Colon (tissue), 2 donors: ENCODE data around the gene SH2D5.
"Not testable (repeated sequence)": the region's sequence is repeated elsewhere in the genome, so short reads cannot be mapped to it uniquely, and the experiment has no call there.

Experiments
- FAIRE-seq: peaks from 2 replicates; lab custom pipeline; 2012; peaks lifted over from hg19 to GRCh38; lab: Jason Lieb, UNC
- donor health status: control.
- donor health status: control.

Gene SH2D5

DNA sequence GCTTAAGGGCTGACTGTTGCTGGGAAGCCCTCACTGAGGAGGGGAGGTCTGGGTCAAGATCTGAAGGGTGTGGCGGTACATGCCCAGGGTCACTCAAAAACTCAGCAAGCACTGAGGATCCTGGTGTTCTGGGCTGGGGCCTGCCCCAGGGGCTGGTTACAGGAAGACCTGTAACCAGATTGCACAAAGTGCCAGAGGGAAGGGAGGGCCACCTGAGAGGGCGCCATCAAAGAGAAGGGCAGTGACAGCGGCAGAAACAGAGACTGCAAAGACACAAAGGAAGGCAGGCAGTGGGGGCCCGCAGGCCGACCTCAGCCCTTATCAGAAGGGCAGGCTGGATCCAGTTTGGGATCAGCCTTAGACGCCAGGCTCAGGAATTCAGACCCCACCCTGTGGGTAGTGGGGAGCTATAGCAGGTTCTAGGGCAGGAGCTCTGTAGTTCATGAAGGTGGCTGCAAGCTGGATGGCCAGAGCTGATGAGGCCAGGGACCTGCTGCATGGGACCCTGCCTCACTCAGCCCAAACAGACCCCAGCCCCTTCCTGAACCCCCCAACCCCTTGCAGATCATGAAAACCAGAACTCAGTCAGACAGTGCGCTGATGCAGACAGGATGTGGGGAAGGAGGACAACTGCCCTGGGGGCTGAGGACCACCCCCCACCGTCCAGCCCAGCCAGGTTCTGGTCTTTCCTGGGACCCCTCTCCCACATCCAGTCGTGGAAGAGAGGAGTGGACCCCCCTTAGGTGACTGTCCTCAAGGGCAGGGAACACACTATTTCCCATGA lies 3.9 kb downstream of the SH2D5 start:
- FAIRE-seq, result no peak

DNA sequence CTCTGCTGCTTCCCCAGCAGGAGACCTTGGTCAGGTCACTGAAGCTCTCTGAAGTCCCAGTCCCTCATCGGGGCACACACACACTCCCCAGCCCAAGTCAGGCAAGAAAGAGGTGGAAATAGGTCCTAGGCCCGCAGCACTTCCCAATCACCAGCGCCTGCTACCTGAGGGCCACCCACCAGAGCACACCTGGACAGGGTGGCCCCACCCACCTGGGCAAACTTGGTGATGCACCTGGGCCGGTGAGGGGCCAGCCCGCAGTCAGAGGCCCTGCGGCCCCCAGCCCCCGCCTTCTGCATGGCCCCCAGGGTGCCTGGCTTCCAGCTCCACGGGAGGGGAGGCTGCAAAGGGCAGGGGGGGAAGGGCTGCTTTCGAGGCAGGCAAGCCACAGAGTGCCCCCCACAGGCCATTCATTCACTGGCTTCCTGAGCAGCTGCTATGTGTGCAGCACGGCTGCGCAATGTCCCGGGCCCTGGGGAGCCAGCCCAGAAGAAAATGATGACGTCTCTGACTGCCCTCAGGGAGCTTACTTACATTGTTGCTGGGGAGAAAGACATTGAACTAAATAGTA lies 4.7 kb downstream of the SH2D5 start:
- no peak for FAIRE-seq

DNA sequence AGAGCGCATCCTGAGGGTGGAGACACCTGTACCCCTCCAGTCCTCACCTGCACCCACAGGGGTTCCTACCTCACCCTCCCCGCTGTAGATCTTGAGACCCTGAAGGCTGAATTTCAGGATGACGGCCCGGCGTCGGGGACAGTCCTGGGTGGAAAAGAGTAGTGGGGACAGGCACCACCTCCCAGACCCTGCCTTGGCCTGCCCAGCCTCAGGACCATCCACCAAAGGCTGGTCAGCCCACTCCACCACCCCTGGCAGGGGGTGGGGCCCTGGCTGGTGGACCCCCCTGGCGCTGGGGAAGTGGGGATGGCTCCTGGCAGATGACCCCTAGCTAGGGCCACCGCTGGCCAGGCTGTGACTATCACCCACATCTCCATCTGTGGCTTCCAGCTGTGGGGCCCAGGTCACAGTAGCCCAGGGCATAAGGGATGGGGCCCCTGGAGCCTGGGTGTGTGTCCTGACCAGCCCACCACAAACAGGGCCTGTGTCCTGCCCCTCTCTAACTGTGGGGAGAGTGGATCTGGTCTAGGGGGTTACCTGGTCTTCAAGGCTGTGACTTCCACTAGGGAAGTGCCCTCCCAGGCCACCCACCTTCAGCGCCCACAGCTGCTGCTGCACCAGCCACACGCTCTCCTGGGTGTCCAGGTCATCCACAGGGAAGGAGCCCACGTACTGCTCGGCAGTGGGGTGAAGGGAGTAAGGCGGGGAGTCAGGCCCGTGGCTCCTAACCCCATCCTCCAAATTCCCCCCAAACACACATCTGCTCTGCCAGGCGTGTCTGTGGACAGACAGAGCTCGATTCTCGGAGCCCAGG lies 5.4 kb downstream of the SH2D5 start:
- no peak for FAIRE-seq

DNA sequence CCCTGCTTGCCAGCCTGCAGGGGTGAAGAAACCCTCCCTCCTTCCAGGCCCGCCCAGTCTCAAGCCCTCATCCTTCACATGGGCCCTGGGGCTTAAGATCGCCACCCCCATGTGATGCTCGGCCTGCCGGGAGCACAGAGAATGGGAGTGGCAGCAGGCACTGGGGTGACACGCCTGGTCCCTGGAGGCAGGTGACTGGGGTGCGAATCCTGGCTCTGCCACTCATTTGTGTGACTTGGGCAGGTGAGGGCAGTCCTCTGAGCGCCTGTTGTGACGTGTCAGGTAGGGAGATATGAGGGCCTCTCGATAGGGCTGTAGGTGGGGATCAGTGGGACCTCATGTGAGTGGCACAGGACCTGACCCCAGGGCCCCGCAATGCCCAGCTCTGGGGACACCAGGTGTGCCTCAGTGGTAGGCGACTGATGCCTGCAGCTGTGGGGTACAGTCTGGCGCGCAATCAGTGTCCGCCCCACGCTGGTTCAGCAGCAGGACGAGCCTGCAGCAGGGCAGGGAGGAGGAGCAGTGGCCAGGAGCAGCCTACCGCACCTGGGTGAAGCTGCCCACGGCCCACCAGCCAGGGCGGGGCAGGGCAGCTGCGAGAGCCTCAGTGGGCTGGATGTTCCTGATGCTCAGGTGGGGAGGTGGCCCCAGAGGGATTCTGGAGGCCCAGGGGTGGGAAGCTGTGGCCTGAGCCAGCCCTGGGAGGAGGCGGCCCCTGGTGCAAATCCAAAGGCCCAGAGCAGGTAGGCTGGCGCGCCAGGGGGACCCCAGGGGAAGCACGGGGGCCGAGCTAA lies 6.2 kb downstream of the SH2D5 start:
- FAIRE-seq, result no peak

DNA sequence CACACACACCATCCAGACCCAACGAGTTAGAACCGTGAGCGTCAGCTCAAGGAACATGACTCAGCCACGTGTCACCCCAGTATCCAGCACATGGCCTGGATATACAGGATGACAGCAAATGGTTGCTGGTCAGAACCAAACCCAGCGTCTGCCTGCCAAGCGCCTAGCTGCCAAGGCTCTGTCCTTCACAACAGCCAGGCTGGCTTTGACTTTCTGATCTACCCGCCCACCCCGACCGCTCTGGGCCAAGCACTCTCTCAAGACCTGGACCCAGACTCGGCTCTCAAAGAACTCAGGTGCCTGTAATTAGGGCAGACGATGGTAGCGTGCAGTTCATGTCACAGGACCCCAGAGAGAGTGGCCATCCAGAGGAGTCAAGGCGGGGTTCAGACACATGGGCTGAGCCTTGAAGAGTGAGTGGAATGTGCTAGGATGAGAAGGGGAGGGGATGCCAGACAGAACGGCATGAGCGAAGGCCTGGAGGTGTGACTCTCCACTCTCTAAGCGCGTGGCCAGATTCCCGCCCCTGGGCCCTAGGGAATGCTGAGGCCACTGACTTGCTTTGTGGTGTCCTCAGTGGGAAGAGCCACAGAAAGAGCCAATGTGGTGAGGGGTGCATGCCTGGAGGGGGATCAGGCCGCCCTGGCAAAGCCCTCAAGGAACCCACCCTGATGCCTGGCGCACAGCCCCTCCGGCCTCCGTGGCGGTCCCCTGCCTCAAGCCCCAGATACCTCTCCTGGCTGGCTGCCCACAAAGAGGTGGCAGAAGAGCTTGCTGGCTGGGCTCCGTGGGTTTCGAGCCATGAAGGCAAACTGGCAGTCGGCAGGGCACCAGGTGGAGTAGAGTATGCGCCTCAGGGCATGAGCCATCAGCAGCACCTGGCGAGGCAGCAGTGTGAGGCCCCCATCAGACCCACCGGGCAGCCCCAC lies 7.0 kb downstream of the SH2D5 start:
- no peak for FAIRE-seq

DNA sequence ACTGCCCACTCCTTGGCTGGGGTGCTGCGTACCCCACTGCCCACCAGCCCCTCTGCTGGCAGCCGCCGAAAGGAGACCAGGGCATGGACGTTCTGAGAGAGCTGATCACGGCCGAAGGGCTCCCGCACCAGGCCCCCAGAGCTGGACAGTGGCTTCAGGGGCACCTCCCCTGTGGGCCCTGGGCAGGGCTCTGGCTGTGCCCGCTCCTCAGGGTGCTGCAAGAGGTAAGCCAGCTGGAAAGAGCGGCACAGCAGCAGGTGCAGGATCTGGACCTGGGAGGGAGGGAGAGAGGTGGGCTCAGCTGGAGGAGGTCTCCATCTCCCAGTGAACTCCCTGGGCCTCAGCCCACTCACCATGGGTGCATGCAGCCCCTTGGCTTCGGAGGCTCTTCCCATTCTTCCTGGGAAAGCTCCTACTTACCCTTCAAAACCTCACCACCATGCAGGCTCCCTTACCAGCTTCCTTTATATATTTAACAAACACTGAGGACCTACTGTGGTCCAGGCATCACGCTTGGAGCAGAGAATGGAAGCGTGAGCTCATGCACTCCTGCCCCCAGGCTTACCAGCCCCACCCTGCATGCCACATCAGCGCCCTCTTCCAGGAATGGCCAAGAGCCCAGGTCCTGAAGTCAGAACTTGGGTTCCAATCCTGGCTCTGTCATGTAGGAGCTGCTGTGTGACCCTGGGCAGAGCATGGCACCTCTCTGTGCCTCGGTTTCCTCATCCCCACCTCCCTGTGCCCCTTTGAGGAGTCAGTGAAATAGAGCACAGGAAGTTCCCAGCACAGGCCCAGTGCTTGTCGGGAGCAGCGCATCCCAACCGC lies 7.9 kb downstream of the SH2D5 start:
- FAIRE-seq, result no peak

DNA sequence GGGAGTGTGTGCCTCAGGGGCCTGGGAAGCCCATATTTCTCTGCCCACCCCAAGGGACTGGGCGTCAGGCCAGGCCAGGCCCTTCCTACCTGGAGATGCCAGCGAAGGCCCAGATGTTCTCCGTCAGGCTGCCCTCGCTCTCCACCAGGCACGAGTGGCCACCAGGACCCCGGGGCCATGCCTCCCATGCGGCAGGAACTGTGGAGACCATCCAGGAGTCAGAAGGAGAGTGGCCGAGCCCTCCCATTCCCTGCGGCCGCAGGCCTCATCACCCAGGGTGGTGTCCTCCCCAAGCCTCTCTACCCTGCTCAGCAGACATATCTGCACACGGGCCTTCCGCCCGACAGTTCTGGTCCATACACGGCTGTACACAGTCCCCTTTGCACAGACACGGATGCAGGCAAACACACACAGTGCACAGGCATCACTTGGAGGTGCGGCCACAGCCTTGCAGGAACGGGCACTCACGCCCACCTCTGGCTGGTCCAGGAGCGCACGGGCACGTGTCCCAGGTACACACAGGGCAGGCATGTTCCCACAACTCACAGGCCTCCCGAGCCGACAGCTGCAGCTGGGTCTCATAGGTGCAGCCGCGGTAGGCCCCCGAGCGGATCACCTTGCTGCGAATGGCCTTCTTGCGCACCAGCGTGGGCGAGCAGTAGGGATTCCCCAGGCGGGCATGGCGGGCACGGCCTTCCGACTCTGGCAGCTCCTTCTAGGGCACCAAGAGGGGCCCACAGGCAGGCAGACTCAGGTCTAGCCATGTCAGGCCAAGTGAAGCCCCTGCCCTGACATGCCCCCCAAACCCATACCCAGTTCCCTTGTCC lies 8.8 kb downstream of the SH2D5 start:
- FAIRE-seq, result no peak

DNA sequence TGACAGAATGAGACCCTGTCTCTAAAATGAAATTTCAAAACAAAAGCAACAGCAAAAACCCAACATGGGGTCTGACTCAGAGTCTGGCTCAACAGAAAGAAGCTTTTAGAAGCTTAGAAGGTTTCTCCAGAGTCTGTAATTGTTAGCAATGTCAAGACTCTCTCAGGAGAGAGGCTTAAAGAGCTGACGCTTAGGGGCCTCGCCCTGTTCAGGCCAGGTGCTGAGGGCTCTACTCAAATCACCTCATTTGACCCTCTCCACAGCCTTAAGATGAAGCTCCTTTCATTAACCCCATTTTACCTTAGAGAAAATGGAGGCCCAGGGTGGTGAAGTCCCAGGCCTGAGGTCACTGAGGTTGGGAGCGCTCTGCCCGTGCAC lies 9.4 kb downstream of the SH2D5 start:
- no peak for FAIRE-seq

DNA sequence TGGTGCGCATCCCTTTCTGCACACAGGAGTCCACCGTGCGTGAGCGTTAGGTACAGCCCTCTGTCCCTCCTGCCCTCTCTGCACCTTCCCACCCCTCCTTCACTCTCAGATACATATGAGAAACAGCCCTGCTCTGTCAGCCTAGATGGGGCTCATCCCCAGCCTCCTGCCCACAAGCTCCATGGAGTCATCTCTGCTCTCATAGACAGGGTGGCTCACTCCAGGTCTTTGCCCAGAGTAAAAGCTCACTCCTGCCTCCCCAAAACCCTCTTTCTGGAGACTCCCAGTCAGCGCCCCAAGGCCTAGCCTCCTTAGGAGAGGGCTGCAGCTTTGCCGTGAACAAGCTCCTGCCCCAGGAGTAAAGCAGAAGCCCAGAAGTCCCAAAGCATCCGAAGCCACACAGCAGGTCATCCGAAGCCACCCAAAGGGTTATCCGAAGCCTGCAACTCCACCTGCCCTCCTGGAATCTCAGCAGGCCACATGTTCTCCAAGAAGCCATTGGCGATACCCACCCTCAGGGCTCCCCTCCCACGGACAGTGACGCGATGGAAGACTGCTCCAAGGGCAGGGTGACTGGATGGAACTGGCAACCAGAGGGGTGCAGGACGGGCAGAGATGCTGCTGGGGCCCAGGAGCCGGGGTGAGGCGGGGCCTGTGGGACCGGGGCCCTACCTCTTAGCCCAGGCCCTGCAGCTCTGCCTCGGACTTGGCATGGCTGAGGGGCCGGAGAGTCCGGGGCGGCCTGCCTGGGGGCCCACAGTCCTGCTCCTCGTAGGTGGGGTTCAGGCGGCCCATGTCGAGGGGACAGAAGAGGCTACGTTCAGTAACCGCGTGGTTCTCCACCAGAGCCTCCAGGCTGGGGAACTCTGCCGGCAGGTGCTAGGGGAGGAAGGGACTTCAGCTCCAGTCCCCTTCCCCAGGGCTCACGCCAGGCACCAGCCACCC lies 11.1 kb downstream of the SH2D5 start:
- FAIRE-seq, result no peak

DNA sequence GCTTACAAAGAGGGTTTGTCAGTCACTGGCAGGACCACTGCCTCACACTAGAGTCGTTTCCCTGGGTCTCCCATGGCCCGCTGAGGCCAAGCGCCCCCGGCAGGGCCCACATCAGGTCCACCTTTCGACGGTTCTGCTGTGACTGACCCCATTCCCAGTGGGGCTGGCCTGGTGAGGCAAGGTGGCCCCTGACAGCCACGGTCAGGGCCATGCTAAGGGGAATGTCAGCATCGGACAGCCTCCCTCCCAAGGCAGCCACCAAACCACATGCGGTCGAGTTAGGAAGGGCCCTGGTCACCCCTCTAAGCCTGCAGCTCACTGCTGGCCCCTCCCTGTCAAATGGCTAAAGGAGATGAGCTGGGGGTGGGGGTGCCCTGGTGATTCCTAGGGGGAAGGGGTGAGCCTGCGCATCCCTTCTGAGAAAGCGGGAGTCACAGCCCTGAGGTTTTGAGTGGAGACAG lies 11.8 kb downstream of the SH2D5 start:
- FAIRE-seq, result no peak

DNA sequence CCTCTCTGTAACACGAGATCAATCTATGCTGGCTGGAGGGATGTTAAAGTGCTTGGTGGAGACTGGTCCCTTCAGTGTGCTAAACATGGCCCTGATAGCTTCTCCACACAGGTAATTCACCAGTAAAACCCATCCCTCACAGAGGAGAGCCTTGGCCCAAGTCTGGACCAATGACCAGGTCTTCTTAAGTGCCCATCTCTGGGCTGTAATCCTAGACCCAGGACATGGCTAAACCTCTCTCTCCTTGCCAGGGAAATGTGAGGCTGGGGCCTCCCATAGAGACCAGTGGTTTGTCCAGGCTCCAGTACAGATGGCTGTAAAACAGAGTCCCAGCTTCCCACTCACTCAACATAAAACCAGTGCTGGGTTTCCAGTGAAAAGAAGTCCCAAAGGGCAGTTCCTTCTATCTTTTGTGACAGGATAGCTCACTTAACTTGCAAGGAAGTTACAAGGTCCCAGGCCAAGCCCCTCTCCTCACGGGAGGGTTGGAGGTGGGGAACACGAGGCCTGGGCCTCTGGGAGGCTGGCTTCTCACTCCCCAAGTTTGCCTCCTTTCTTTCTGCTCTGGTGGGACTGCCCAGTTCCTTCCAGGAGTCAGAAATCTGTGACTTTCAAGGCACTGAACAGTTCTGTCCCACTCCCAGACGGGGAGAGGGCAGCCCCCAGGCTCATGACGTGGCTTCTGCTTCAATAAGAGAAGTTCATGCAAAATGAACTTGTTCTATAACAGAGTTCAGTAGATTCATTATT lies 12.5 kb downstream of the SH2D5 start:
- FAIRE-seq, result no peak

DNA sequence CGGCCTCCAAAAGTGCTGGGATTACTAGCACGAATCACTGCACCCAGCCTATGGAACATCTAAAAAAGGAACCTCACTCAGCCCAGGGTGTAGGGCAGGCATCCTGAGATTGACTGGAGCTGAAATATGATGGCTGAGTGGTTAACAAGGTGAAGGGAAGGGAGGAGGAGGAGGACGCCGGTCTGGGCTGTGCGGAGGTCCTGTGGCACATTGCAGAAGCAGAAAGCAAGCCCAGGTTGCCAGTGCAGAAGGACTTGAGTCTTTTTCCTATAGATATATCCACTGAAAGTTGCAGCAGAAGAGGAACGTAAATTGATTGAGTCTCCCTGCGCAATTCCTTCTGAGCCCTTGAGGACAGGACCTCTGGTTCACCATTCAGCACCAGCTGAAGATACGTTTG lies 13.2 kb downstream of the SH2D5 start:
- FAIRE-seq, result no peak

DNA sequence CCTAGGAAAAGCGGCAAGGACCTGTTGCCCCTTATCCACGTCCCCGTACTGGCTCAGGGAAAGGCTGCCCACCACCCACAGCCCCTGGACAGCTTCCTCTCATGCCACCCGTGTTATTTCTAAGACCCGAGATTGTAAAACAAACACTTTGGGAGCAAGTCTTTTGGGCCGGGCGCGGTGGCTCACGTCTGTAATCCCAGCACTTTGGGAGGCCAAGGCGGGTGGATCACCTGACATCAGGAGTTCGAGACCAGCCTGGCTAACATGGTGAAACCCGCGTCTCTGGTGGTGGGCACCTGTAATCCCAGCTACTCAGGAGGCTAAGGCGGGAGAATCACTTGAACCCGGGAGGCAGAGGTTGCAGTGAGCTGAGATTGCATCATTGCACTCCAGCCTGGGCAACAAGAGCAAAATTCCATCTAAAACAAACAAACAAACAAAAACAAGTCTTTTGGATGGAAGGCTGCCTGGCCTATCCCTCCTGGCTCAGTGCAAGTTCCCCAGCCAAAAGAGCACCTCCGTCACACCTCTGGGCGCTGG lies 14.1 kb downstream of the SH2D5 start:
- not testable (repeated sequence) for FAIRE-seq

DNA sequence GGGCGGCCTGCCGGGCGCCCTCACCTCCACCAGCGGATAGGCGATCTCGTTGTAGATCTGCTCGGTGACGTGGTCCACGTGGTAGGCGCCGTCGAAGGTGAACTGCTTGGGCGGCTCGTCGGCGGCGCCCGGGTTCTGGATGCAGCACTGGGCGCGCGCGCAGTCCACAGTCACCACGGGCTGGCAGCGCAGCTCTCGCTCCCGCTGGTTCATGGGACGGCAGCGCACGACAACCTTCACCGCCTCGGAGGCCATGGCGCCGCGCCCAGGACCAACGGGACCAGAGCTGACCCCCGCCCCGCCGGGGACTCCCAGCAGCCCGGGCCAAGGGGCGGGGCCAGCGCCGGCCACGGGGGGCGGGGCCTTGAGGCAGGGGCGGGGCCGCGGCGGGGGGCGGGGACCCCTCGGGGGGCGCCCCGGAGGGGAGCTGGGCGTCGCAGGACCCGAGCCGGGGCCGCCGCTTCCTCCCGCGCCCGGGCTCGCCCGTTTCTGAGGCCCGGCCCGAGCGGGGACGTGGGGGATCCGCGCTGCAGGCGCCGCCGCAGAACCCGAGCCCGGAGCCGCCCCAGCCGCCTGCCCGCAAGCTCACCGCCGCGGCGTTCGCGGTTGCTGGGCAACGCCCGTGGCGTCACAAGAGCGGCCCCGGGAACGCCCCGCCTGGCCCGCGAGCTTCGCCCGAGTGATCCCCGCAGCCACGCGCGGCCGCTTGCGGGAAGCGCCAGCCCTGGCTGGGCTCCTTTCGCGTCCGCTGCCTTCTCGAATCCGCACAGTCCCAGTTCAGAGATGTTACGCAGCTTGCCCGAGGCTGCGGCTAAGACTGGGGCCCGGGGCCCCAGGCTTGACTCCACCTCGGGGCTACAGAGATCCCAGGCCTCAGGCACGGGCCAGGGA lies 14.8 kb downstream of the SH2D5 start, which contains the start of gene KIF17:
Gene KIF17, minus strand, starts transcription at position 556 of the 891 bp plus-strand sequence. Its CDS starts 301 bp downstream, at position 255.
- no peak for FAIRE-seq

DNA sequence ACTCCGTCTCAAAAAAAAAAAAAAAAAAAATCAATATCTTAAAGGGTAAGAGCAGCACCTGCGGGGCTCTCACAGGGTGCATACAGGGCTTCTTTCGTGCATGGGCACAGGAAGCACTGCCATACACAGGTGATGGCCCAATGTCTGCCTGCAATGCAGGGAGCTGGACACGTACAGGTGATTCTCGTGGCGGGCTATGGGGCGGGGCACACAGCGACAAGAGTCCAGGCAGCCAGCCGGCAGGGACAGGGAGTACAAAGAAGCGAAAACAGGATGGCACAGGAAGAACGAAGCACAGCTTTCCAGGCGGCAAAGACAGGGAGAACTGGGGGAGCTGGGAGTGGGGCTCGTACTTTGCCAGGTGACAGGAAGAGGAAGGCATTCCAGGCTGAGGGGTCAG lies 16.3 kb downstream of the SH2D5 start:
- no peak for FAIRE-seq

DNA sequence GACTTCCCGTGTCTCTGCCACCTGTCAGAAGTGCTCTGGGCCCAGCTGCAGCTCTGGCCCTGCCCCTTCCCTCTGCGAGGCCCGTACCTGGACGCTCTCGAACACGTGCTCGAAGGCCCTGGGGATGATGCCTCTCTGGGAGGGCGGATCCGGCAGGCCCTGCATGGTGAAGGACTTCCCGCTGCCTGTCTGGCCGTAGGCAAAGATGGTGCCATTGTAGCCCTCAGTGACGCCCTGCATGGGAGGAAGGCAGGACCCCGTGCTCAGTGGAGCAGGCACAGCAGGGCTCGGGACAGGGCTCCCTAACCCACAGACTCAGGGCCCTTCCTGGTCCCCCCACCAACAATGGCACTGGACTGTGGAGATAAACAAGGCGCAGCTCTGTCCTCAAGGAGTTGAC lies 17.1 kb downstream of the SH2D5 start:
- no peak for FAIRE-seq
